ENCODE results near the gene GZMM. TPM values are rescaled to one million over a fixed set of nuclear protein-coding genes. Genes with fewer than 3 reads are reported as not detected.
A peak's percentile ranks its signal among the peaks of the same experiment; 100 is the strongest.
"Not testable (repeated sequence)": the region's sequence is repeated elsewhere in the genome, so short reads cannot be mapped to it uniquely, and the experiment has no call there.

Gene GZMM
- total RNA-seq, 1 donor from 2014 or later = not detected

- Histone ChIP-seq H3K27ac (no peak overlapping the region), H3K9me3 (no peaks in the 10 kb centered on the region), H3K4me1 (peaks cover 17% of the 10 kb centered on the region), H3K27me3 (peaks cover 9% of the 10 kb centered on the region), H3K4me3 (no peak overlapping the region), H3K36me3 (peaks cover 0 to 28% of the 10 kb centered on the region in 2 donors)
- TF ChIP-seq CTCF (IDR thresholded peaks at IDR 0.05) = peak; percentile 35 to 63 (median 41)
- no peak for TF ChIP-seq POLR2AphosphoS5 (IDR thresholded peaks at IDR 0.05; ENCODE audit: insufficient read depth in 1 of 2, low read depth in 1 of 2)
- TF ChIP-seq POLR2A (IDR thresholded peaks at IDR 0.05) = no peak
- intact Hi-C loops (cut with DNase I) = no loop called here
- DNase-seq (ENCODE audit: extremely low spot score in 2 of 2) = no peak
Observed at GRCh38 chr19:584240-585001, 40.6 kb downstream of the GZMM start.

DNA sequence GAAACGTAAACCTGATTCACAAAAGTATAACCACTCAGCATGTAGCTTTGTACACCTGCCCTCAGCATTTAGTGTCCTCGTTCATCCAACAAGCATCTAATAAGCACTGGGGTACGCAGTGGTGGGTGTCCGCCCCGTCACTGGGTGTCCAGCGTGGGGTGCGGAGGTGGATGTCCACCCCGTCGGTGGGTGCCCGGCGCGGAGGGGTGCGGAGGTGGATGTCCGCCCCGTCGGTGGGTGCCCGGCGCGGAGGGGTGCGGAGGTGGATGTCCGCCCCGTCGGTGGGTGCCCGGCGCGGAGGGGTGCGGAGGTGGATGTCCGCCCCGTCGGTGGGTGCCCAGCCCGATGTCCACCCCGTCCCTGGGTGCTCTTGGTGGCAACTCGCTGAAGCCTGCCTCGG is 41.3 kb downstream of the GZMM start:
- Histone ChIP-seq H3K4me1 (peaks cover 17% of the 10 kb centered on the region), H3K36me3 (peaks cover 0 to 24% of the 10 kb centered on the region in 2 donors)
- H3K27ac ChIP-seq; H3K27me3 ChIP-seq; intact Hi-C loops (cut with DNase I); H3K9me3 ChIP-seq; H3K4me3 ChIP-seq; DNase-seq (ENCODE audit: extremely low spot score in 2 of 2): not testable (repeated sequence)

DNA sequence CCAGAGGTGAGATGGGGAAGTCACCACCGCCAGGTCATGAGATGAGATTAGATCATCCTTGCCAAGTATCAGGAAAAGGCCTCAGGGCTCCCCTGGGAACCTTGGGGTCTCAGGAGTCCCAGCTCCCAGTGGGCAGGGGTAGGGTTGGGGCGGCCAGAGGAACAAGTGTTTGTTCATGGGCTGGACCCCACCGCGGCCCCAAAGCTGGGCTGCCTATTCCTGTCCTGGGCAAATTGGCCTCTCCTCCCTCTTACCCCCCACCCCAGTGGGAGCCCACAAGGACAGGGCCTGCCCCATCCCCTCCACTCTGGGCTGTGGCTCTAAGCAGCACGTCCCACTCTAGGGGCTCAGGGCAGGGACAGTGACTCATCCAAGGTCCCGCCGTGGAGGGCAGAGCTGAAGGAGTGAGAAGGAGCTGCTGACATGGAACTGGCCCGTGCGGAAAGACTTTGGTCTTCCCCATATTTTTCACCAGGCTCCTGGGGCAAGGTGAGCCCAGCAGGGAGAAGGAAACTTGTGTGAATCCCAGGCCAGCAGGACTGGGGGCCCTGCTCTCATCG is 41.8 kb downstream of the GZMM start:
- TF ChIP-seq POLR2A (IDR thresholded peaks at IDR 0.05) (no peak), CTCF (IDR thresholded peaks at IDR 0.05) (no peak), POLR2AphosphoS5 (IDR thresholded peaks at IDR 0.05; ENCODE audit: insufficient read depth in 1 of 2, low read depth in 1 of 2) (no peak)
- intact Hi-C loops (cut with DNase I) = no loop called here
- Histone ChIP-seq H3K36me3 (peaks cover 0 to 24% of the 10 kb centered on the region in 2 donors), H3K9me3 (no peaks in the 10 kb centered on the region), H3K4me1 (peaks cover 17% of the 10 kb centered on the region), H3K27me3 (peaks cover 13% of the 10 kb centered on the region), H3K4me3 (no peak overlapping the region), H3K27ac (no peak overlapping the region)
- DNase-seq (ENCODE audit: extremely low spot score in 2 of 2) = no peak

GRCh38 chr19:588093-588740 is 44.4 kb downstream of the GZMM start:
- peaks cover 0 to 2% of the 10 kb centered on the region in 2 donors for H3K36me3 ChIP-seq
- no peak overlapping the region for H3K27ac ChIP-seq
- intact Hi-C loops (cut with DNase I) = no loop called here
- H3K4me3 ChIP-seq = no peak overlapping the region
- TF ChIP-seq POLR2A (IDR thresholded peaks at IDR 0.05) (no peak), POLR2AphosphoS5 (IDR thresholded peaks at IDR 0.05; ENCODE audit: insufficient read depth in 1 of 2, low read depth in 1 of 2) (no peak), CTCF (IDR thresholded peaks at IDR 0.05) (no peak)
- DNase-seq (ENCODE audit: extremely low spot score in 2 of 2) = no peak
- peaks cover 17% of the 10 kb centered on the region for H3K4me1 ChIP-seq
- no peaks in the 10 kb centered on the region for H3K9me3 ChIP-seq
- H3K27me3 ChIP-seq = peaks cover 20% of the 10 kb centered on the region

- Histone ChIP-seq H3K4me3 (peak overlapping the region in 1 of 2 donors; percentile 21), H3K9me3 (no peaks in the 10 kb centered on the region), H3K36me3 (no peaks in the 10 kb centered on the region), H3K27me3 (peaks cover 20% of the 10 kb centered on the region), H3K27ac (no peak overlapping the region), H3K4me1 (peaks cover 17% of the 10 kb centered on the region)
- no peak for DNase-seq (ENCODE audit: extremely low spot score in 2 of 2)
- TF ChIP-seq POLR2A (IDR thresholded peaks at IDR 0.05) (no peak), POLR2AphosphoS5 (IDR thresholded peaks at IDR 0.05; ENCODE audit: insufficient read depth in 1 of 2, low read depth in 1 of 2) (no peak), CTCF (IDR thresholded peaks at IDR 0.05) (no peak)
- intact Hi-C loops (cut with DNase I) = no loop called here
Observed at GRCh38 chr19:588741-589692, 45.2 kb downstream of the GZMM start.
